Measurements from ENCODE around the gene PLCH1. TPM values are rescaled to one million over a fixed set of nuclear protein-coding genes. Genes with fewer than 3 reads are reported as not detected.

Gene PLCH1
- total and polyA plus RNA-seq, 10 of the 15 experiments (the other 5 are each of a cell fraction or from before 2014, with no cell fraction given) = 0.03 to 0.22 (median 0.04) TPM; not detected in 5

- DNase-seq (ENCODE audit: low read depth, low spot score) (no peak), ATAC-seq (no peak), FAIRE-seq (no peak)
- 57% methylated on average over 1 of the region's 1 CpG for WGBS (ENCODE audit: insufficient coverage, insufficient replicate concordance, low lambda C conversion rate, missing lambda C conversion rate)
- ChIA-PET RAD21 (ENCODE audit: unreplicated experiment) (no interaction called here), POLR2A (no interaction called here), CTCF (no interaction called here), SMC1A (ENCODE audit: uncharacterized antibody, unreplicated experiment) (no interaction called here)
- Histone ChIP-seq H2AFZ (ENCODE audit: control insufficient read depth, low read depth, low read length) (no peak overlapping the region), H4K20me1 (ENCODE audit: control insufficient read depth, insufficient read depth) (no peaks in the 10 kb centered on the region), H3K36me3 (ENCODE audit: control insufficient read depth in 2 of 2, insufficient read depth in 2 of 2, low read length in 1 of 2) (no peaks in the 10 kb centered on the region), H3K79me2 (ENCODE audit: control insufficient read depth, insufficient read depth, low read length) (no peaks in the 10 kb centered on the region), H3K4me1 (ENCODE audit: control insufficient read depth, insufficient read depth, low read length) (no peaks in the 10 kb centered on the region), H3K27me3 (replicated peaks in 1 of 2; ENCODE audit: control insufficient read depth in 2 of 2, insufficient read depth in 2 of 2, low read length in 1 of 2) (no peaks in the 10 kb centered on the region; a peak in 2 of 4 replicates), H3K9me3 (replicated peaks; ENCODE audit: control insufficient read depth, insufficient read depth, low read length) (no peaks in the 10 kb centered on the region), H3K4me3 (no peak overlapping the region), H3K9ac (ENCODE audit: control insufficient read depth, insufficient read depth, low read length) (no peak overlapping the region), H3K27ac (ENCODE audit: control insufficient read depth, insufficient read depth) (no peak overlapping the region), H3K4me2 (ENCODE audit: control insufficient read depth, insufficient read depth) (no peak overlapping the region)
- intact Hi-C loops (cut with micrococcal nuclease; ENCODE audit: unreplicated experiment) = no loop called here
- in situ Hi-C loops (cut with MboI) = no loop called here
- no TSS peak for BruUV-seq (replicated peaks)
- TF ChIP-seq, protein P1, sequence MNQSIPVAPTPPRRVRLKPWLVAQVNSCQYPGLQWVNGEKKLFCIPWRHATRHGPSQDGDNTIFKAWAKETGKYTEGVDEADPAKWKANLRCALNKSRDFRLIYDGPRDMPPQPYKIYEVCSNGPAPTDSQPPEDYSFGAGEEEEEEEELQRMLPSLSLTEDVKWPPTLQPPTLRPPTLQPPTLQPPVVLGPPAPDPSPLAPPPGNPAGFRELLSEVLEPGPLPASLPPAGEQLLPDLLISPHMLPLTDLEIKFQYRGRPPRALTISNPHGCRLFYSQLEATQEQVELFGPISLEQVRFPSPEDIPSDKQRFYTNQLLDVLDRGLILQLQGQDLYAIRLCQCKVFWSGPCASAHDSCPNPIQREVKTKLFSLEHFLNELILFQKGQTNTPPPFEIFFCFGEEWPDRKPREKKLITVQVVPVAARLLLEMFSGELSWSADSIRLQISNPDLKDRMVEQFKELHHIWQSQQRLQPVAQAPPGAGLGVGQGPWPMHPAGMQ (IDR thresholded peaks at IDR 0.05; ENCODE audit: borderline replicate concordance) = no peak
- TF ChIP-seq POLR2AphosphoS5 (IDR thresholded peaks at IDR 0.05; ENCODE audit: low read length) (no peak), STAT3 (IDR thresholded peaks at IDR 0.05; ENCODE audit: low read depth, low read length) (no peak), EP300 (IDR thresholded peaks at IDR 0.05; ENCODE audit: borderline replicate concordance in 1 of 2, control insufficient read depth in 1 of 2, low read depth in 2 of 2, low read length in 2 of 2) (no peak), RFX5 (IDR thresholded peaks at IDR 0.05; ENCODE audit: low read depth, low read length) (no peak), FOXK2 (IDR thresholded peaks at IDR 0.05) (no peak), HSF1 (IDR thresholded peaks at IDR 0.05; ENCODE audit: low read depth, low read length) (no peak), SREBF2 (IDR thresholded peaks at IDR 0.05; ENCODE audit: low read length) (no peak), LARP7 (IDR thresholded peaks at IDR 0.05) (no peak), NFIC (IDR thresholded peaks at IDR 0.05; ENCODE audit: low read depth, low read length) (no peak), DPF2 (IDR thresholded peaks at IDR 0.05) (no peak)
- TF ChIP-seq, protein P2, sequence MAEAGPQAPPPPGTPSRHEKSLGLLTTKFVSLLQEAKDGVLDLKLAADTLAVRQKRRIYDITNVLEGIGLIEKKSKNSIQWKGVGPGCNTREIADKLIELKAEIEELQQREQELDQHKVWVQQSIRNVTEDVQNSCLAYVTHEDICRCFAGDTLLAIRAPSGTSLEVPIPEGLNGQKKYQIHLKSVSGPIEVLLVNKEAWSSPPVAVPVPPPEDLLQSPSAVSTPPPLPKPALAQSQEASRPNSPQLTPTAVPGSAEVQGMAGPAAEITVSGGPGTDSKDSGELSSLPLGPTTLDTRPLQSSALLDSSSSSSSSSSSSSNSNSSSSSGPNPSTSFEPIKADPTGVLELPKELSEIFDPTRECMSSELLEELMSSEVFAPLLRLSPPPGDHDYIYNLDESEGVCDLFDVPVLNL (IDR thresholded peaks at IDR 0.05; ENCODE audit: low read depth, low read length) = no peak
Observed at GRCh38 chr3:155675094-155675493, 69.8 kb downstream of the PLCH1 start.
